Fibroblast of pulmonary artery (primary cell): ENCODE measurements around the gene TBC1D22B.

ENCODE experiments used
- DNase-seq: peaks from one replicate; pipeline ENCODE4 v3.0.0-alpha.2; 2010; ENCODE audit warnings: low read depth
- H3K4me3 ChIP-seq: replicated peaks from 2 replicates; pipeline ENCODE4 v1.5.1; 2011; ENCODE audit warnings: low read depth, mild to moderate bottlenecking, control low read depth, low read length, moderate library complexity
- TF ChIP-seq, protein P1 (sequence below): IDR thresholded peaks from 2 replicates; pipeline ENCODE4 v1.5.1; 2011; ENCODE audit warnings: mild to moderate bottlenecking, control low read depth, low read length, inconsistent platforms; ENCODE audit errors: missing control alignments

Gene TBC1D22B

DNA sequence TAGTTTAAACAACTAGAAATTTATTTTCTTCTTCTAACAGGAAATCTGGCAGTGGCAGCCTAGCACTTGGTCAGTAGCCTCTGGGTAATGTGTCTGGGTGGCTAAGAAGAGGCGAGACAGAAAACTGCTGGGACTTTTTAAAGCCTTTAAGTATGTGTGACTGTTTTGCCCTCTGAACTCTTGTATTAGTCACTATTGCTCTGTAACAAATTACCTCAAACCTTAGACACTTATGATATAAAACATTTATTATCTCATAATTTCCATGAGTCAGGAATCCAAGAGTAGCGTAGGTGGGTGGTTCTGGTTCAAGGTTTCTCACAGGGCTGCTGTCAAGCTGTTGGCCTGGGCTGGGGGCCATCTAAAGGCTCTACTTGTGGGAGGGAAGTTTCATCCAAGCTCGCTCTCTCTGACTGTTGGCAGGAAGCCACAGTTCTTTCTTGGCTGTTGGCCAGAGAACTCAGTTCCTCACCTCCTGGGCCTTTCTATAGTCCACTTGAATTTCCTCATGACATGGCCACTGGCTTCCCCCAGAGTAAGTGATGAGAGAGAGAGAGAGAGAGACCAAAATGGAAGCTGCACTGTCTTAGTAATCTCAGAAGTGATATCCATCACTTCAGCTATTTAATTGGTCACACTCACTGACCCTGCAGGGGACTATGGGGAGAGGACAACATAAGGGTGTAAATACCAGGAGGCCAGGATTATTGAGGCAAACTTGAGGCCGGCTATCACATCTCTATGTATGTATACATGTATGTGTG, 17.4 kb upstream of the TBC1D22B start:
- TF ChIP-seq, protein P1, sequence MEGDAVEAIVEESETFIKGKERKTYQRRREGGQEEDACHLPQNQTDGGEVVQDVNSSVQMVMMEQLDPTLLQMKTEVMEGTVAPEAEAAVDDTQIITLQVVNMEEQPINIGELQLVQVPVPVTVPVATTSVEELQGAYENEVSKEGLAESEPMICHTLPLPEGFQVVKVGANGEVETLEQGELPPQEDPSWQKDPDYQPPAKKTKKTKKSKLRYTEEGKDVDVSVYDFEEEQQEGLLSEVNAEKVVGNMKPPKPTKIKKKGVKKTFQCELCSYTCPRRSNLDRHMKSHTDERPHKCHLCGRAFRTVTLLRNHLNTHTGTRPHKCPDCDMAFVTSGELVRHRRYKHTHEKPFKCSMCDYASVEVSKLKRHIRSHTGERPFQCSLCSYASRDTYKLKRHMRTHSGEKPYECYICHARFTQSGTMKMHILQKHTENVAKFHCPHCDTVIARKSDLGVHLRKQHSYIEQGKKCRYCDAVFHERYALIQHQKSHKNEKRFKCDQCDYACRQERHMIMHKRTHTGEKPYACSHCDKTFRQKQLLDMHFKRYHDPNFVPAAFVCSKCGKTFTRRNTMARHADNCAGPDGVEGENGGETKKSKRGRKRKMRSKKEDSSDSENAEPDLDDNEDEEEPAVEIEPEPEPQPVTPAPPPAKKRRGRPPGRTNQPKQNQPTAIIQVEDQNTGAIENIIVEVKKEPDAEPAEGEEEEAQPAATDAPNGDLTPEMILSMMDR, result no peak
- DNase-seq, result peak; percentile 100

DNA sequence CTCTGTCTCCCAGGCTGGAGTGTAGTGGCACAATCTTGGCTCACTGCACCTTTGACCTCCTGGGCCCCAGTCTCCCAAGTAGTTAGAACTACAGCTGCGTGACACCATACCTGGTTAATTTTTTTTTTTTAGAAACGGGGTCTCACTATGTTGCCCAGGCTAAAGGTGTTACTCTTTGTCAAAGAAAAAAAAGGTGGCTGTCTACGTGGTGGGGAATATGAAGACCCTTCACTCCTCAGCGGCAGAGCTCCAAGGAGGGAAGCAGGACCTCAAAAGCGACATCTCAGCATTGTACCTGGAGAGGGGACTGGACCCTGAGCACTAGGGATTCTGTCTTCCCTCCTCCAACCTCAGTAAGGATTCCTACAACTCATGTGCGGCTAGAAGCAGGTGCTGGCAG, 16.4 kb upstream of the TBC1D22B start:
- no peak for DNase-seq
- TF ChIP-seq, protein P1, result no peak

More for the DNA sequence above, 17.4 kb upstream of the TBC1D22B start:
- H3K4me3 ChIP-seq, result no peak overlapping the region

GRCh38 chr6:37241775-37242428, 15.7 kb upstream of the TBC1D22B start:
- no peak overlapping the region for H3K4me3 ChIP-seq
- no peak for DNase-seq
- TF ChIP-seq, protein P1, result no peak

More for the DNA sequence above, 16.4 kb upstream of the TBC1D22B start:
- no peak overlapping the region for H3K4me3 ChIP-seq

DNA sequence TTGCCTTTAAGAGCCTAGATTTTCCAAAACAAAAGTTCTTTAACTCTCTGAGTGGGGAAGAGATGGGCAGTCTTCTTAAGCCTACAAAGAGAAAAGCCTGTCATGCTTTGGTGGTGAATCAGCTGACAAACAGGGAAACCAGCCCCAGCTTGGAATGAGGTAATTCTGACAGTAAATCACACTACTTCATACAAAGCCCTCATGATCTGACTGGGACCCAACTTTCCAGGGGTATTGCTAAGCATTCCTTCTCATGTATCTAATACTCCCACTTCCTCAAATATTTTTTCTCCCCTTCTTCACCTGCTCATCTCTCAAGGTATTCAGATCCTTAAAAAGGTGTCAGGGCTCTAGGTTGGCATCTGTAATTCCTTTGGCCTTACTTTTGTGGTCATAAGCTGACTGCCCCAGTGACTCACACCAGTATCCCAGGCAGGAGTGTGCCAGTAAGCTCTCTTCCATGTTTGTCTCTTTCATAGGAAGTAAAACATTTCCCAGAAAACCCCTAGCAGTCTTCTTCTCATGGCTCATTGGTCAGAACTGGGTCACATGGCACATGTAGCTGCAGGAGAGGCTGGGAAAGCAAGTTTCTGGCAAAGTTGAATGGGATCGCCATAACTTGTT, 15.0 kb upstream of the TBC1D22B start:
- DNase-seq, result peak; percentile 99
- H3K4me3 ChIP-seq, result no peak overlapping the region
- TF ChIP-seq, protein P1, result no peak

- DNase-seq, result no peak
- TF ChIP-seq, protein P1, result no peak
- H3K4me3 ChIP-seq, result no peak overlapping the region
Measured at GRCh38 chr6:37243131-37243815, 14.3 kb upstream of the TBC1D22B start.

DNA sequence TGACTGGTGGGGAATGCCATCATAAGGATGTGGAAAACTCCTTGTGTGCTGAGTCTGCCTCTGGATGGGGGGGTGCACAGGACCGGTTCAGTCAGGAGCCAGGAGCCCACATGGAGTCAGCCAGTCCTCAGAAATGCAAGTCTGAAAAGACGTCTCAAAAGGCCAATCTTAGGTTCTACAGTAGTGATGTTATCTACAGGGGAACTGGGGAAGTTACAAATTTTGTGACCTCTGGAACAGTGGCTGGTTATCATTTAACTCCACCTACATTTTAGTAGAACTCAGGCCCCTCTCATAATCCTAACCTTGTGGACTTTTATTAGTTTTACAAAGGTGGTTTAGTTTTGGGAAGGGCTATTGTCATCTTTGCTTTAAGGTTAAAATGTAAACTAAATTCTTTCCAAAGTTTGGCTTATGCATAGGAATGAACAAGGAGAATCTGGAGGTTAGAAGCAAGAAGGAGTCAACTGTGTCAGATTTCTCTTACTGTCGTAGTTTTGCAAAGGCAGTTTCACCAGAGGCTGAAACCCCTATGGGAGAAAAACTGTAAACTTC, 13.7 kb upstream of the TBC1D22B start:
- TF ChIP-seq, protein P1, result no peak
- no peak for DNase-seq
- H3K4me3 ChIP-seq, result no peak overlapping the region
